B cell (primary cell): ENCODE measurements around the gene CBX7. TPM values are rescaled to one million over a fixed set of nuclear protein-coding genes. Genes with fewer than 3 reads are reported as not detected.

Source experiments
- ATAC-seq: fragments of 200-7000 bp; cut with Tn5 transposase; one replicate; pipeline ENCODE4 v1.10.0; 2021; ENCODE audit warnings: low read depth, mild to moderate bottlenecking, moderate number of reproducible peaks, moderate library complexity
- CTCF ChIA-PET: fragments of 350-600 bp; sonication (Branson Sonifier 250); formaldehyde crosslinking; loops from one replicate; lab custom pipeline; 2021; ENCODE audit warnings: antibody characterized with exemption, inconsistent platforms; lab: Charles Lee
- POLR2A ChIA-PET: fragments of 350-600 bp; sonication (Branson Sonifier 250); formaldehyde crosslinking; loops from one replicate; lab custom pipeline; 2021; ENCODE audit warnings: antibody characterized with exemption; lab: Charles Lee
- DNase-seq: peaks from one replicate; pipeline ENCODE4 v3.0.0; 2013
- H2AFZ ChIP-seq: 2 replicates; pipeline ENCODE4 v1.6.1; 2012; ENCODE audit warnings: mild to moderate bottlenecking, low read depth, low read length; ENCODE audit not compliant: insufficient read depth, poor library complexity, severe bottlenecking
- H3K27ac ChIP-seq, 2 donors: 1 replicate in 1 of 2; 2 replicates in 1 of 2; pipeline ENCODE4 v1.5.1; 2012 to 2013; ENCODE audit warnings: low read length in 2 of 2, mild to moderate bottlenecking in 2 of 2, moderate library complexity in 1 of 2
- H3K27me3 ChIP-seq, 4 experiments: fragments of 200-600 bp in 1 of 4; sonication (generic) in 1 of 4; replicated peaks in 1 of 4; 1 replicate in 2 of 4; 2 replicates in 2 of 4; pipeline versions ENCODE4 v1.6.1 to v1.7.0; 2013 to 2016; ENCODE audit warnings: low read length in 3 of 4, mild to moderate bottlenecking in 2 of 4, mixed read lengths in 1 of 4, moderate library complexity in 1 of 4; ENCODE audit not compliant: insufficient read depth in 4 of 4, control insufficient read depth in 3 of 4; ENCODE audit errors: control extremely low read depth in 1 of 4
- H3K36me3 ChIP-seq, 2 experiments: replicated peaks in 1 of 2; 1 replicate in 1 of 2; 2 replicates in 1 of 2; pipeline versions ENCODE4 v1.6.1 to v1.7.1; 2013; ENCODE audit warnings: low read length in 1 of 2; ENCODE audit not compliant: insufficient read depth in 2 of 2, control insufficient read depth in 1 of 2; ENCODE audit errors: control extremely low read depth in 1 of 2, extremely low read depth in 1 of 2
- H3K4me1 ChIP-seq, 2 donors: fragments of 200-600 bp in 1 of 2; sonication (generic) in 1 of 2; 1 replicate in 1 of 2; 2 replicates in 1 of 2; pipeline versions ENCODE4 v1.5.1 to v1.6.1; 2013 to 2017; ENCODE audit warnings: low read length in 2 of 2; ENCODE audit not compliant: control insufficient read depth in 2 of 2, insufficient read depth in 2 of 2
- H3K4me2 ChIP-seq: replicated peaks from 2 replicates; pipeline ENCODE3; 2012; ENCODE audit warnings: mild to moderate bottlenecking, low read depth, low read length; ENCODE audit not compliant: poor library complexity, severe bottlenecking
- H3K4me3 ChIP-seq, 5 experiments: fragments of 200-600 bp in 1 of 5; sonication (generic) in 1 of 5; 1 replicate in 3 of 5; 2 replicates in 2 of 5; pipeline versions ENCODE4 v1.5.1 to v1.7.0; 2011 to 2016; ENCODE audit warnings: low read length in 4 of 5, mild to moderate bottlenecking in 4 of 5, low read depth in 2 of 5, control low read depth in 1 of 5, moderate library complexity in 1 of 5; ENCODE audit not compliant: insufficient read depth in 1 of 5; ENCODE audit errors: control extremely low read depth in 1 of 5, extremely low read depth in 1 of 5
- H3K79me2 ChIP-seq: fragments of 200-600 bp; sonication (generic); one replicate; pipeline ENCODE4 v1.6.0; 2016; ENCODE audit warnings: low read length; ENCODE audit not compliant: control insufficient read depth, insufficient read depth
- H3K9ac ChIP-seq: fragments of 200-600 bp; sonication (generic); 2 replicates; pipeline ENCODE4 v1.6.1; 2017; ENCODE audit warnings: mild to moderate bottlenecking, low read length, moderate library complexity
- H3K9me3 ChIP-seq, 3 donors: one replicate each; pipeline versions ENCODE4 v1.6.1 to v1.7.1; 2013; ENCODE audit warnings: low read length in 2 of 3; ENCODE audit not compliant: control insufficient read depth in 2 of 3, insufficient read depth in 1 of 3; ENCODE audit errors: control extremely low read depth in 1 of 3
- H4K20me1 ChIP-seq: 2 replicates; pipeline ENCODE4 v1.6.0; 2012; ENCODE audit warnings: mild to moderate bottlenecking, low read length; ENCODE audit not compliant: insufficient read depth, control insufficient read depth, poor library complexity, severe bottlenecking
- H3K27ac Mint-ChIP-seq: one replicate; pipeline ENCODE4 v1.8.0; 2021; ENCODE audit warnings: mixed read lengths
- H3K27me3 Mint-ChIP-seq: one replicate; pipeline ENCODE4 v1.8.0; 2021; ENCODE audit warnings: mixed read lengths
- H3K4me1 Mint-ChIP-seq: one replicate; pipeline ENCODE4 v1.8.0; 2021; ENCODE audit warnings: mixed read lengths
- H3K4me3 Mint-ChIP-seq: one replicate; pipeline ENCODE4 v1.8.0; 2021; ENCODE audit warnings: mixed read lengths
- H3K9me3 Mint-ChIP-seq: one replicate; pipeline ENCODE4 v1.8.0; 2022; ENCODE audit warnings: mixed read lengths; ENCODE audit not compliant: insufficient read depth
- EZH2 ChIP-seq: IDR thresholded peaks from 2 replicates; pipeline ENCODE4 v1.6.1; 2012; ENCODE audit warnings: borderline replicate concordance, low read depth, mild to moderate bottlenecking, moderate library complexity, low read length; ENCODE audit not compliant: insufficient read depth, poor library complexity, severe bottlenecking
- WGBS: methylation state at CpG from one replicate; pipeline ENCODE4 v1.1.5; 2013; ENCODE audit warnings: missing lambda C conversion rate; ENCODE audit not compliant: insufficient coverage; 5-methylcytosine and 5-hydroxymethylcytosine counted together
- intact Hi-C: fragments of 100-400 bp; cut with micrococcal nuclease; formaldehyde crosslinking; loops from one replicate; pipeline ENCODE4 v1.10.0; 2022
- polyA plus RNA-seq: library from polyadenylated mRNA; depleted of rRNA; stranded (reverse); fragments of >200 nt; gene quantifications from 2 replicates; pipeline ENCODE4 v1.2.3, GENCODE V29; 2012
- total RNA-seq, 2 donors: library from RNA; stranded (reverse); fragments of 120-200 nt in 1 of 2; gene quantifications; 1 replicate in 1 of 2; 2 replicates in 1 of 2; pipeline versions ENCODE4 v1.2.3 to v1.2.4, GENCODE V29; 2013 to 2022
- TF ChIP-seq, protein P1 (sequence below): fragments of 200-600 bp; IDR thresholded peaks from one replicate; pipeline ENCODE4 v1.8.0; 2022; ENCODE audit warnings: antibody characterized with exemption, mild to moderate bottlenecking

Gene CBX7
- total and polyA plus RNA-seq, 2 donors (not counting 1 experiment from before 2014, with no cell fraction given), result 83.6 to 141 TPM

DNA sequence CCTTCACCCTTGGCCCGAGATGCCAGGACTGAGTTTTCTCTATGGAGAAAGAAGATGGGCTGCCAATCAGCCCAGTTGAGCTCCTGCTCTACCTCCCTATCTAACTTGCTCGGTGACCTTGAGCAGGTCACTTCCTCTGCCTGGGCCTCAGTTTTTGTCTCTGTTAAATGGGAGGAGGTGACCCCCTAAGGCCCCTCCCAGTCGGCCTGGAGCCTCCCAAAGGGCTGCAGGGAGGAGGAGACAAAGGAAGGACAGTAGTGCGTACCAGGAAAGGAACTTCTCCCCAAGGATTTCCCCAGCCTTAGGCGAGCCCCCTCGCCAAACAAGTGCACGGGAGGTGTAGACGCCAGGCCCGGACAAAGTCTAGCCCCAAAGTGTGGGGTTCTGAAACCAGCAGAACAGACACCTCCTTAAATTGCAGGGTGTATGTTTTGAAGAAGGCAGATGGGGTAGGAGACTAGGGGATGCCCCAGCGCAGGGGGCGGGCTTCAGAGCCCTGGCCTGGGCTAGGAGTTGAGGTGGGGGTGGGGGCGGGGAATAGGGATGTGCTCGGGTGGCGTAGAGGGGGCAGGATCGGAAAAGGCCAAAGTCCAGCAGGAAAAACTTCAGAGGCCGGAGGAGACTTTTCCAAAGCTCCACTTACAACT, 1.0 kb downstream of the CBX7 start:
- H3K27me3 Mint-ChIP-seq, result peaks cover 24% of the 10 kb centered on the region
- Histone ChIP-seq H4K20me1 (no peaks in the 10 kb centered on the region), H3K4me1 (peaks cover 60 to 63% of the 10 kb centered on the region in 2 donors), H3K4me2 (peak overlapping the region; percentile 85), H3K27ac (peak overlapping the region; percentile 73 to 97), H3K9me3 (no peaks in the 10 kb centered on the region), H3K36me3 (peaks cover 0 to 22% of the 10 kb centered on the region in 2 experiments), H3K27me3 (peaks cover 0 to 14% (median 8%) of the 10 kb centered on the region in 4 experiments), H3K4me3 (peak overlapping the region; percentile 53 to 97 (median 85)), H3K9ac (peak overlapping the region; percentile 83), H2AFZ (peak overlapping the region; percentile 56), H3K79me2 (peaks cover 63% of the 10 kb centered on the region)
- WGBS, result 79% methylated on average over 8 of the region's 16 CpGs
- ChIA-PET CTCF (interaction anchor here (0.6 to 5.4 kb wide), 9 partner anchors 19 to 281 kb away, joined by 3 to 28 read pairs (median 4); partner anchors contain the start of gene RPL3), POLR2A (interaction anchor here (0.5 to 5.1 kb wide), 6 partner anchors 42 to 397 kb away, joined by 4 to 40 read pairs (median 4); partner anchors contain the start of gene RPL3)
- no peaks in the 10 kb centered on the region for H3K9me3 Mint-ChIP-seq
- intact Hi-C loops, result loop anchor here (5.0 kb wide), 1 partner anchor 251 kb away; no protein-coding TSS in a partner anchor
- peak overlapping the region; percentile 90 for H3K27ac Mint-ChIP-seq
- H3K4me3 Mint-ChIP-seq, result peak overlapping the region; percentile 90
- DNase-seq (no peak), ATAC-seq (no peak)
- peaks cover 51% of the 10 kb centered on the region for H3K4me1 Mint-ChIP-seq
- TF ChIP-seq, protein P1, sequence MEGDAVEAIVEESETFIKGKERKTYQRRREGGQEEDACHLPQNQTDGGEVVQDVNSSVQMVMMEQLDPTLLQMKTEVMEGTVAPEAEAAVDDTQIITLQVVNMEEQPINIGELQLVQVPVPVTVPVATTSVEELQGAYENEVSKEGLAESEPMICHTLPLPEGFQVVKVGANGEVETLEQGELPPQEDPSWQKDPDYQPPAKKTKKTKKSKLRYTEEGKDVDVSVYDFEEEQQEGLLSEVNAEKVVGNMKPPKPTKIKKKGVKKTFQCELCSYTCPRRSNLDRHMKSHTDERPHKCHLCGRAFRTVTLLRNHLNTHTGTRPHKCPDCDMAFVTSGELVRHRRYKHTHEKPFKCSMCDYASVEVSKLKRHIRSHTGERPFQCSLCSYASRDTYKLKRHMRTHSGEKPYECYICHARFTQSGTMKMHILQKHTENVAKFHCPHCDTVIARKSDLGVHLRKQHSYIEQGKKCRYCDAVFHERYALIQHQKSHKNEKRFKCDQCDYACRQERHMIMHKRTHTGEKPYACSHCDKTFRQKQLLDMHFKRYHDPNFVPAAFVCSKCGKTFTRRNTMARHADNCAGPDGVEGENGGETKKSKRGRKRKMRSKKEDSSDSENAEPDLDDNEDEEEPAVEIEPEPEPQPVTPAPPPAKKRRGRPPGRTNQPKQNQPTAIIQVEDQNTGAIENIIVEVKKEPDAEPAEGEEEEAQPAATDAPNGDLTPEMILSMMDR, result no peak
- no peak for TF ChIP-seq EZH2

DNA sequence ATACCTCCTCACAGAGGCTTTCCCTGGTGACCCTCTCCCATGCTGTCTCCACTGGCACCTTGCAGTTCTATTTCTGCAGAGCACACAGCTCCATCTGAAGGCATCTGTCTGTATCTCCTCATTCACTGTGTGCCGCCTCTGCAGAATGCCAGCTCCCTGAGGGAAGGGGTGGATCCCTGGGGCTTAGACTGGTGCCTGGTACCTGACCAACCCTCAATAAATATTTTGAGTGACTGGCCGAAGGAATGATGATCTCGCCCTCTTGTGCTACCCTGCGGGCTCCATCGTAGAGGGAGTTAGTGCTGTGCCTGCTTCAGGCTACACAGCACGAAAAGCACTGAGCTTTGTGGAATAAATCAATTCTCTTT, 1.6 kb downstream of the CBX7 start:
- Mint-ChIP-seq H3K27ac (peak overlapping the region; percentile 90), H3K9me3 (no peaks in the 10 kb centered on the region), H3K4me1 (peaks cover 57% of the 10 kb centered on the region), H3K4me3 (peak overlapping the region; percentile 90), H3K27me3 (peaks cover 21% of the 10 kb centered on the region)
- H3K4me2 ChIP-seq, result peak overlapping the region; percentile 85
- peak overlapping the region; percentile 83 for H3K9ac ChIP-seq
- H3K27me3 ChIP-seq, result peaks cover 0 to 14% (median 8%) of the 10 kb centered on the region in 4 experiments
- ATAC-seq (no peak), DNase-seq (no peak)
- H3K4me1 ChIP-seq, result peaks cover 66 to 69% of the 10 kb centered on the region in 2 donors
- no peak overlapping the region for H2AFZ ChIP-seq
- POLR2A ChIA-PET, result interaction anchor here (0.6 to 5.1 kb wide), 2 partner anchors 43 to 169 kb away, joined by 4 to 40 read pairs; partner anchors contain the start of gene RPL3
- H3K36me3 ChIP-seq, result peaks cover 0 to 22% of the 10 kb centered on the region in 2 experiments
- TF ChIP-seq, protein P1, result no peak
- no peak for TF ChIP-seq EZH2
- intact Hi-C loops, result loop anchor here (5.0 kb wide), 1 partner anchor 251 kb away; no protein-coding TSS in a partner anchor
- CTCF ChIA-PET, result interaction anchor here (0.6 to 5.4 kb wide), 6 partner anchors 19 to 281 kb away, joined by 3 to 28 read pairs (median 4); no protein-coding TSS in a partner anchor
- peak overlapping the region in 1 of 5 experiments; percentile 82 for H3K4me3 ChIP-seq
- peak overlapping the region in 1 of 2 donors; percentile 97 for H3K27ac ChIP-seq
- WGBS, result 91% methylated on average over 5 of the region's 6 CpGs
- no peaks in the 10 kb centered on the region for H3K9me3 ChIP-seq
- no peaks in the 10 kb centered on the region for H4K20me1 ChIP-seq
- peaks cover 69% of the 10 kb centered on the region for H3K79me2 ChIP-seq
